Retinal pigment epithelial cell (primary cell): Measurements from ENCODE around the gene KCNK4.

Source experiments
- DNase-seq: peaks from one replicate; pipeline ENCODE4 v3.0.0-alpha.2; 2010; ENCODE audit warnings: low read depth
- H3K4me3 ChIP-seq: 2 replicates; pipeline ENCODE4 v1.5.1; 2011; ENCODE audit warnings: mild to moderate bottlenecking, low read length, control low read depth, moderate library complexity
- CTCF ChIP-seq: conservative IDR thresholded peaks from 2 replicates; pipeline ENCODE4 v1.5.1; 2011; ENCODE audit warnings: low read depth, low read length, control low read depth, inconsistent platforms

KCNK4 gene

GRCh38 chr11:64260147-64260708 lies 30.9 kb upstream of the KCNK4 start:
- no peak for TF ChIP-seq CTCF
- DNase-seq = no peak
- H3K4me3 ChIP-seq = no peak overlapping the region

DNA sequence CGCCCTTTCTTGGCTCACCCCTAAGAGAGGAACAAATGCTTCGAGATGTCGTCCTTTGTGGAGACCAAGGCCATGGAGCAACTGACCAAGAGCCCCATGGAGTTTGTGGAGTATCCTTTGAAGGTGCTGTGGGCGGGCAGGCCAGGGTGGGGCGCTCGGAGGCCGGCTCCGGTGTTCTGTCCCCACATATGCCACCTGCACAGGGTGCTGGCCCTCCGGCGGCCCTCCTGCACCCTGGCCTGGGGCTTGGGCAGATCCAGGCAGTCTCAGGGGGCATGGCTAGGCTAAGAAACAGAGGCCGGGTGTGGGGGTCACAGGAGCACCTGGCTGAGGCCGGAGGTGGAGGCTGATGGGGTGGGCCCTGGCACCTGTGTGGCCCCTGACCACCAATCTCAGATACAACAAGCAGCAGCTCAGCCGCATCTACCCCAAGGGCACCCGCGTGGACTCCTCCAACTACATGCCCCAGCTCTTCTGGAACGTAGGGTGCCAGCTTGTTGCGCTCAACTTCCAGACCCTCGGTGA lies 29.5 kb upstream of the KCNK4 start:
- no peak overlapping the region for H3K4me3 ChIP-seq
- TF ChIP-seq CTCF = no peak

DNA sequence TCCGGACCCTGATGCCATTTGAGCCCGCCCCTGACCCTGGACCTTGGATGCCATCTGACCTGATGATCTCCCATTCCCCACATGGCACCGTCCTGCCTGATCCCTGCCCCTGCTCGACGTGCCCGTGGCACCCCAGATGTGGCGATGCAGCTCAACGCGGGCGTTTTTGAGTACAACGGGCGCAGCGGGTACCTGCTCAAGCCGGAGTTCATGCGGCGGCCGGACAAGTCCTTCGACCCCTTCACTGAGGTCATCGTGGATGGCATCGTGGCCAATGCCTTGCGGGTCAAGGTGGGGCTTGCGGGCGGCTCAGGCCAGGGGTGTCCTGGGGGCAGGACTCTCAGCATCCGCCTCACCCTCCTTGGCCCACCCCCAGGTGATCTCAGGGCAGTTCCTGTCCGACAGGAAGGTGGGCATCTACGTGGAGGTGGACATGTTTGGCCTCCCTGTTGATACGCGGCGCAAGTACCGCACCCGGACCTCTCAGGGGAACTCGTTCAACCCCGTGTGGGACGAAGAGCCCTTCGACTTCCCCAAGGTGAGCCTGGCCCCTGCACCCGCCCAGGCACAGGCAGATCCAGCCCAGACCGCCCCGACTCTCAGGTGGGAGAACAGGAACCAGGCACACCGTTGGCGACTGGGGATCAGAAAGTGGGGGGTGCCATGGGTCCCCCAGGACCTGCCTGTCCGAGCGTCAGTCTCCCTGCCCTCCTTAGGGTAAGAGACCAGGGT lies 28.7 kb upstream of the KCNK4 start:
- no peak for DNase-seq
- H3K4me3 ChIP-seq = no peak overlapping the region
- no peak for TF ChIP-seq CTCF

More for the DNA sequence above, 29.5 kb upstream of the KCNK4 start:
- DNase-seq = no peak

GRCh38 chr11:64263021-64263946 lies 27.8 kb upstream of the KCNK4 start:
- H3K4me3 ChIP-seq = no peak overlapping the region
- TF ChIP-seq CTCF = no peak
- DNase-seq = no peak

DNA sequence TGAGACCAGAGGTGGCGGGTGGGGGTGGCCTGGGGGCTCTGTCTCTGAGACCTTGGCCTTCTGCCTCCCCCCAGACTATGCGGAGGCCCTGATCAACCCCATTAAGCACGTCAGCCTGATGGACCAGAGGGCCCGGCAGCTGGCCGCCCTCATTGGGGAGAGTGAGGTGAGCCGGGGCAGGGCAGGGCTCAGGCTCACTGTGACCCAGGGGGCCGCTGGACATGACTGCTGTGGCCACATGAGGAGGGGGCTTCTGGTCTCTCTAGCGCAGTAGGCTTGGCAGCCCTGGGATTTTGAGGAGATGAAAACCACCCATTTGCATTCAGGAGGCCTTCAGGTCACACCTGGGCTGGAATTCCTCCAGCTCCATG lies 27.2 kb upstream of the KCNK4 start:
- H3K4me3 ChIP-seq = no peak overlapping the region
- no peak for DNase-seq
- no peak for TF ChIP-seq CTCF

GRCh38 chr11:64264371-64264852 lies 26.7 kb upstream of the KCNK4 start:
- TF ChIP-seq CTCF = no peak

More at GRCh38 chr11:64264371-64264852, 26.7 kb upstream of the KCNK4 start:
- DNase-seq = no peak
- H3K4me3 ChIP-seq = no peak overlapping the region
